K562 (cell line): ENCODE measurements around the gene LYPD6B. TPM values are rescaled to one million over a fixed set of nuclear protein-coding genes. Genes with fewer than 3 reads are reported as not detected.

Source experiments
- ATAC-seq: fragments of 200-7000 bp; cut with Tn5 transposase; 3 replicates; pipeline ENCODE4 v1.9.1; 2020; ENCODE audit warnings: moderate library complexity
- BruUV-seq: library from RNA; stranded (reverse); fragments of 400-500 nt; replicated peaks from 2 replicates; lab custom pipeline; 2021; lab: Mats Ljungman, UMichigan
- CTCF ChIA-PET: fragments of 300-600 bp; formaldehyde crosslinking; extraction: SDS; loops from one replicate; lab custom pipeline; 2021; ENCODE audit warnings: low intra/inter-chr PET ratio; lab: Yijun Ruan, JAX
- POLR2A ChIA-PET: fragments of 300-600, 350-650 bp; sonication (Branson Sonifier 250); formaldehyde crosslinking; extraction: SDS; loops from one replicate; lab custom pipeline; 2021; ENCODE audit warnings: antibody characterized with exemption, inconsistent platforms; lab: Yijun Ruan, JAX
- DNase-seq, 4 experiments: peaks; one replicate each; pipeline versions ENCODE4 v3.0.0 to v3.0.0-alpha.2; 2011 to 2018; ENCODE audit warnings: low spot score in 3 of 4, mixed read lengths in 3 of 4; ENCODE audit errors: extremely low read depth in 1 of 4
- FAIRE-seq: peaks from 2 replicates; lab custom pipeline; 2011; peaks lifted over from hg19 to GRCh38; lab: Jason Lieb, UNC
- H2AFZ ChIP-seq: 2 replicates; pipeline ENCODE4 v1.6.0; 2011; ENCODE audit warnings: low read depth, low read length, control low read depth, inconsistent platforms
- H3K27ac ChIP-seq: fragments of 200-600 bp; 3 replicates; pipeline ENCODE4 v1.8.0; 2011; ENCODE audit warnings: low read depth, mild to moderate bottlenecking, control low read depth, inconsistent platforms, low read length, moderate library complexity, mixed read lengths; ENCODE audit errors: extremely low read depth
- H3K27me3 ChIP-seq, 2 experiments: fragments of 300-600 bp in 1 of 2; 2 replicates in 1 of 2; 3 replicates in 1 of 2; pipeline versions ENCODE4 v1.6.0 to v1.8.0; 2011; ENCODE audit warnings: inconsistent platforms in 2 of 2, low read length in 2 of 2, mild to moderate bottlenecking in 1 of 2, mixed read lengths in 1 of 2, moderate library complexity in 1 of 2; ENCODE audit not compliant: control insufficient read depth in 2 of 2, insufficient read depth in 2 of 2
- H3K36me3 ChIP-seq: fragments of 300-600 bp; 3 replicates; pipeline ENCODE4 v1.8.0; 2011; ENCODE audit warnings: mild to moderate bottlenecking, low read length, inconsistent platforms; ENCODE audit not compliant: control insufficient read depth, insufficient read depth
- H3K4me1 ChIP-seq, 2 experiments: fragments of 200-600 bp in 1 of 2; replicated peaks in 1 of 2; 2 replicates in 1 of 2; 3 replicates in 1 of 2; pipeline versions ENCODE4 v1.5.1 to v1.8.0; 2011; ENCODE audit warnings: inconsistent platforms in 2 of 2, low read length in 2 of 2, mild to moderate bottlenecking in 1 of 2, mixed read lengths in 1 of 2, moderate library complexity in 1 of 2; ENCODE audit not compliant: control insufficient read depth in 2 of 2, insufficient read depth in 2 of 2
- H3K4me2 ChIP-seq: 2 replicates; pipeline ENCODE4 v1.6.1; 2011; ENCODE audit warnings: low read length, control low read depth, inconsistent platforms, mixed read lengths; ENCODE audit not compliant: insufficient read depth
- H3K4me3 ChIP-seq: fragments of 200-600 bp; sonication (generic), shearing (Covaris generic); 2 replicates; pipeline ENCODE4 v1.5.1; 2016; ENCODE audit warnings: control low read depth, inconsistent platforms
- H3K79me2 ChIP-seq: fragments of 200-600 bp; 3 replicates; pipeline ENCODE4 v1.8.0; 2011; ENCODE audit warnings: low read length, inconsistent platforms; ENCODE audit not compliant: control insufficient read depth, insufficient read depth
- H3K9ac ChIP-seq, 2 experiments: 2 replicates each; pipeline versions ENCODE4 v1.6.0 to v1.6.1; 2011; ENCODE audit warnings: low read depth in 2 of 2, low read length in 2 of 2, control low read depth in 1 of 2, inconsistent platforms in 1 of 2, mild to moderate bottlenecking in 1 of 2, mixed read lengths in 1 of 2; ENCODE audit not compliant: insufficient read depth in 1 of 2
- H3K9me1 ChIP-seq: one replicate; pipeline ENCODE4 v1.6.0; 2011; ENCODE audit warnings: inconsistent platforms, mild to moderate bottlenecking, low read length, moderate library complexity; ENCODE audit not compliant: control insufficient read depth, insufficient read depth
- H3K9me3 ChIP-seq: replicated peaks from 2 replicates; pipeline ENCODE4 v1.5.1; 2011; ENCODE audit warnings: low read depth, low read length, inconsistent platforms; ENCODE audit not compliant: control insufficient read depth, insufficient read depth
- H4K20me1 ChIP-seq: replicated peaks from 2 replicates; pipeline ENCODE4 v1.6.1; 2011; ENCODE audit warnings: low read length, inconsistent platforms, mixed read lengths; ENCODE audit not compliant: control insufficient read depth, insufficient read depth
- ARNT ChIP-seq, 2 experiments: fragments of 450-650 bp; IDR thresholded peaks; 2 replicates each; pipeline ENCODE4 v1.6.1; 2016; ENCODE audit warnings: mild to moderate bottlenecking in 1 of 2
- CAMTA2 ChIP-seq: fragments of 250-450 bp; sonication (Bioruptor Pico); conservative IDR thresholded peaks from 2 replicates; pipeline ENCODE4 v1.5.1; 2022
- CBX3 ChIP-seq, 2 experiments: IDR thresholded peaks; 1 replicate in 1 of 2; 2 replicates in 1 of 2; pipeline ENCODE4 v1.6.1; 2012; ENCODE audit warnings: inconsistent platforms in 2 of 2, low read length in 2 of 2, borderline replicate concordance in 1 of 2, control low read depth in 1 of 2
- DDX20 ChIP-seq: fragments of 450-650 bp; IDR thresholded peaks from 2 replicates; pipeline ENCODE4 v1.6.1; 2016; ENCODE audit warnings: missing genetic modification characterization, low read depth, mild to moderate bottlenecking, missing compliant biosample characterization, moderate library complexity
- EP400 ChIP-seq: fragments of 450-650 bp; IDR thresholded peaks from 2 replicates; pipeline ENCODE4 v1.6.1; 2017; ENCODE audit warnings: antibody characterized with exemption, mild to moderate bottlenecking, moderate library complexity
- NUFIP1 ChIP-seq: fragments of 450-650 bp; IDR thresholded peaks from 2 replicates; pipeline ENCODE4 v1.6.1; 2018; ENCODE audit not compliant: partially characterized antibody
- RNF2 ChIP-seq: sonication (generic); IDR thresholded peaks from 2 replicates; pipeline ENCODE4 v1.6.1; 2016
- SIN3B ChIP-seq: fragments of 450-650 bp; IDR thresholded peaks from 2 replicates; pipeline ENCODE4 v1.6.1; 2017; ENCODE audit warnings: low read depth, mild to moderate bottlenecking, moderate library complexity
- SMARCA5 ChIP-seq: fragments of 450-650 bp; IDR thresholded peaks from 2 replicates; pipeline ENCODE4 v1.6.1; 2016
- SNIP1 ChIP-seq: fragments of 450-650 bp; IDR thresholded peaks from 2 replicates; pipeline ENCODE4 v1.7.1; 2017; ENCODE audit warnings: low read depth, mild to moderate bottlenecking
- ZNF224 ChIP-seq: sonication (generic); formaldehyde crosslinking; IDR thresholded peaks from 2 replicates; pipeline ENCODE4 v1.8.0; 2022; ENCODE audit warnings: mild to moderate bottlenecking, missing genetic modification reagents
- ZNF717 ChIP-seq: fragments of 250-450 bp; sonication (Bioruptor Pico); IDR thresholded peaks from 2 replicates; pipeline ENCODE4 v1.5.0; 2021
- ZSCAN29 ChIP-seq: fragments of 450-650 bp; IDR thresholded peaks from 2 replicates; pipeline ENCODE4 v1.6.1; 2017
- WGBS: fragments of 100-300 bp; shearing (Covaris generic); methylation state at CpG from one replicate; pipeline ENCODE4 v1.1.6; 2016; ENCODE audit warnings: low coverage, mixed read lengths; ENCODE audit not compliant: insufficient coverage; ENCODE audit errors: missing lambda C conversion rate; 5-methylcytosine and 5-hydroxymethylcytosine counted together
- in situ Hi-C: fragments of 300-500 bp; cut with MboI; formaldehyde crosslinking; loops from 4 replicates; pipeline ENCODE4 v1.15.0; 2018; ENCODE audit warnings: inconsistent platforms, mixed read lengths
- intact Hi-C: fragments of 100-400 bp; cut with micrococcal nuclease; formaldehyde crosslinking; loops from 2 replicates; pipeline ENCODE4 v1.14.2; 2022
- polyA plus RNA-seq, 8 experiments: library from polyadenylated mRNA; depleted of rRNA in 4 of 8; stranded (reverse) in 5 of 8; unstranded in 3 of 8; fragments of >200 nt; fragmentation: Nextera tagmentation in 2 of 8; fragmentation: Illumina TruSeq in 1 of 8; extraction: Ambion mirVana in 2 of 8; extraction: Trizol in 1 of 8; gene quantifications; 2 replicates each; pipeline versions ENCODE4 v1.2.1 to v1.2.3, GENCODE V29; 2011 to 2014; ENCODE audit warnings: inconsistent platforms in 1 of 8, missing spikeins in 1 of 8
- total RNA-seq, 7 experiments: library from RNA; depleted of rRNA in 6 of 7; stranded (reverse); fragments of >200 nt in 6 of 7; fragmentation: Illumina TruSeq in 2 of 7; extraction: Trizol in 2 of 7; gene quantifications; 2 replicates each; pipeline versions ENCODE4 v1.2.1 to v1.2.3, GENCODE V29; 2011 to 2021; ENCODE audit warnings: low replicate concordance in 1 of 7

The LYPD6B gene
- total and polyA plus RNA-seq, 9 of the 15 experiments (the other 6 are each of a cell fraction or from before 2014, with no cell fraction given): not detected

DNA sequence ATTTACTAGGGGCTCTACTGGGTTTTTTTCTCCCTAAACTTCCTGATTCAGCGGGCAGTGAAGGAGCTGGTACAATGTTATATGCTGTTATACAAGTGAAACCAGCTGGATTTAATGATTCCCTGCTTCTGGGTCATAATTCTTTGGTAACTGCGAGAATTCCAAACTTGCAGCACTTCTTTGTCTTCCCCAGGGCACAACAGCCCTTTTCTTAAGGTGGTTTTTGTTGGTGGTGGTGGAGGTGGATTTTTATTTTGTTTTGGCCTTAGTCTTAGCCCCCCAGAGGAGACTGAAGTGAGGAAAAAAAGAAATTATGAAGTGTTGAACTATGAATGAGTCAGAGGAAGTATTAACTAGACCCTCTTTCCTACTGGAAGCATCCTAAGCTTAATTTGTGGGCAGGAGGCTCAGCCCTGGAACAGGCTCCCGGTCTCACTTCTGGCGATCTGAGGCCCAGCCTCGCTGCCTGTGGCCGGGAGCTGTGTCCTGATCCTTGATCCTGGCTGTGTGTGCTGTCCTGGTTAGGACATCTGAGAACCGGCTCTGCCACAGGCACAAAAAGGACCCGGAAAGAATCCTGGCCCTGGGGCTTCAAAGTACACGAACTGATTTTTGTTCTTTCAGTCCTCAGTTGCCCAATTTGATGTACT, 141.9 kb downstream of the LYPD6B start:
- POLR2A ChIA-PET: interaction anchor here (1.5 kb wide), 1 partner anchor 8 kb away, joined by 4 read pairs; no protein-coding TSS in a partner anchor
- ATAC-seq: no peak
- 2% methylated on average over 9 of the region's 9 CpGs for WGBS
- Histone ChIP-seq H2AFZ (no peak overlapping the region), H3K4me1 (no peaks in the 10 kb centered on the region), H3K79me2 (no peaks in the 10 kb centered on the region), H4K20me1 (no peaks in the 10 kb centered on the region), H3K4me3 (no peak overlapping the region), H3K4me2 (no peak overlapping the region), H3K9ac (no peak overlapping the region), H3K9me3 (no peaks in the 10 kb centered on the region), H3K36me3 (no peaks in the 10 kb centered on the region), H3K9me1 (no peaks in the 10 kb centered on the region), H3K27me3 (no peaks in the 10 kb centered on the region), H3K27ac (no peak overlapping the region)
- TF ChIP-seq RNF2 (no peak), ZNF717 (CRISPR knock-in tag) (no peak), DDX20 (tag) (no peak), ZNF224 (CRISPR knock-in tag) (no peak), SMARCA5 (no peak), EP400 (no peak), SIN3B (no peak), CBX3 (IDR thresholded peaks at IDR 0.05; ENCODE audit: borderline replicate concordance in 1 of 2, low read length in 2 of 2) (no peak), NUFIP1 (no peak), SNIP1 (no peak), CAMTA2 (CRISPR knock-in tag) (no peak), ARNT (IDR thresholded peaks at IDR 0.05) (no peak), ZSCAN29 (no peak)
- DNase-seq: no peak
- CTCF ChIA-PET: no interaction called here
- intact Hi-C loops: no loop called here
- no TSS peak for BruUV-seq
- FAIRE-seq: no peak
- in situ Hi-C loops: no loop called here
